T47D (cell line): ENCODE measurements around the gene SCP2.
"Not testable (repeated sequence)": the region's sequence is repeated elsewhere in the genome, so short reads cannot be mapped to it uniquely, and the experiment has no call there.

ENCODE experiments used
- DNase-seq, 2 experiments: peaks; one replicate each; pipeline versions ENCODE4 v3.0.0 to v3.0.0-alpha.2; 2011 to 2012; ENCODE audit warnings: low read depth in 1 of 2, low spot score in 1 of 2
- JUND ChIP-seq: IDR thresholded peaks from 2 replicates; pipeline ENCODE4 v1.6.1; 2012; ENCODE audit warnings: low read depth
- in situ Hi-C: cut with HindIII; loops from 2 replicates; pipeline ENCODE4 v1.10.0; 2016; ENCODE audit warnings: low sequenced_read_pairs, low pct_unique_long_range_greater_than_20kb

SCP2 gene

DNA sequence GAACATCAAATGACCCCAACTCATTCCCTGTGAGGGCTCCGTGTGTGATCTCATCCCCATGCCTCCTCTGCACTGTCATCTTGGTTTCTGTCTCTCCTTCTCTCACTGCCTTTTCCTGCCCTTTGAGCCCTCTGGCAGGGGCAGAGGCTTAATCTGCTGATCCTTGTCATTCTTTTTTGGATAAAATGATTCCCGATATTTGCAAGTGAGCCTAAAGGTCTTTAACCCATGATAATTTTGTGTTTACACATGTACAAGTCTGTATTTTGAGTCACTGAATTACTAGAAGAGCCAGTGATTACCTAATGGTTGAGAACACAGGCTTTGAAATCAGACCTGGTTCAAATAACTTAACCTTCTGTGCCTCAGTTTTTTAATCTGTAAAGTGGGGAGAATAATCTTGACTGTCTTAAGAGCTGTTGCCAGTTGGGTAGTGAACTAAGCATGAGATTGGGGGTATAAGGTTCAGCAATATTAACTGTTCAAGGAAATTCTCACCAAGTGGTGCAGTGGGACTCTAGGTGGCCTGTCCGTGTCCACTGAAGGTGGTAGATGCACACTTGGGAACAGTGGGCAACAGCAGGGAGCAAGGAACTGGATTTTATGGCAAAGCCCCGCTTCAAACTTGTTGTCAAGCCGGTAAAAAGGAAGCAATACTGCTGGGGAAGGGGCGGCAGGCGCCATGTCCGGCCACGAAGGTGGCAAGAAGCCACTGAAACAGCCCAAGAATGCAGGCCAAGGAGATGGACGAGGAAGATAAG is 7.2 kb upstream of the SCP2 start:
- no peak for TF ChIP-seq JUND
- in situ Hi-C loops: no loop called here
- no peak for DNase-seq

- TF ChIP-seq JUND: no peak
- in situ Hi-C loops: no loop called here
- no peak for DNase-seq
These were observed 6.2 kb upstream of the SCP2 start for GRCh38 chr1:52920791-52921291.

GRCh38 chr1:52925571-52926005 is 1.5 kb upstream of the SCP2 start:
- no peak for TF ChIP-seq JUND
- in situ Hi-C loops: no loop called here
- no peak for DNase-seq

DNA sequence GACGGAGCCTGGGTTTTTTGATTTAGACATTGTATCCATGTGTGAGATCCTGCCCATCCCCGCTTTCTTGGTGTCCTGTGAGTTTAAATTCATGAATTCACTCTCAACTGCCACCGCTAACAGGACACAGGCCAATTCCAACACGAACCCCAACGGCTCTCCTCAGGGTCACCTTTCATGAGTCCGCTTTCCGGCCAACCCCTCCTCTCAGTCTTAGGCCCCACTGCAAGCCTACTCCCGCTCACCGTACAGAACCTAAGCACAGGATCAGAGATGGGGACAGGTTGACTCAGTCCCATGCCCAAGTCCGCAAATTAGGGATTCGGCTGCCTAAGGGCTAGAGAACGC is 238 bp upstream of the SCP2 start:
- no peak for TF ChIP-seq JUND
- in situ Hi-C loops: no loop called here
- no peak for DNase-seq

DNA sequence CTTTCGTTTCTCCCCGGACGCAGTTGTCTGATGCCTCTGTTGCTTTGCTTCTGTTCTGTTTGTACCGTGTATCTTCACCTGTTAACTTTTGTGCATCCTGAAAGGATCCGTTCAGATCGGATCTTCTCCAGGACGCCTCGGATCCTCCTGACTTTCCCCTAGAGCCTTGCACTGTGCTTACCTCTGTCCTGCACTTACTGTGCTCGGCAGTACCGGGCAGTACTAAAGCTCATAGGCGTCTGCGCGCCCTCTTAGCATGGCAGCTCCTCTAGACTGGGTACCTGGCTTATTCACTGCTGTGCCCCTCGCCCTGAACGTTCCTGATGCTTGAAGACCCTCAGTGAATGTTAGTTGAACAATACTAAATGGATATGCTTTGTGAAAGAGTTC is 934 bp downstream of the SCP2 start:
- in situ Hi-C loops: no loop called here
- no peak for TF ChIP-seq JUND
- no peak for DNase-seq

GRCh38 chr1:52929019-52929418 is 1.9 kb downstream of the SCP2 start:
- no peak for TF ChIP-seq JUND
- in situ Hi-C loops: no loop called here
- DNase-seq: no peak

GRCh38 chr1:52937433-52938182 is 10.5 kb downstream of the SCP2 start:
- TF ChIP-seq JUND: no peak
- in situ Hi-C loops: no loop called here
- no peak for DNase-seq

DNA sequence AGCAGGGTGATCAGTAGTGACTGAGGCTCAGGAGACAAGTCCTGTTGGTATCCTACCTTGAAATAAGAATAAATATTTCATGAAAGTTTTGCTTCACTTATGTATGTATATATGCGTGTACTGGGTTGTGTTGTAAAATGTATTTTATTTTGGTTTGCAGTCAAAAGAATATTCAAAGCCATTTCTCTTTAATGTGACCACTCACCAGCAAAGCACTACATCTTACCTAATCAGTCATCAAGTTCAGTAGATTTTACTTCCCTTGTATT is 11.0 kb downstream of the SCP2 start:
- TF ChIP-seq JUND: no peak
- in situ Hi-C loops: no loop called here
- DNase-seq: no peak

GRCh38 chr1:52943876-52944416 is 16.9 kb downstream of the SCP2 start:
- in situ Hi-C loops: no loop called here
- TF ChIP-seq JUND: no peak
- no peak for DNase-seq

DNA sequence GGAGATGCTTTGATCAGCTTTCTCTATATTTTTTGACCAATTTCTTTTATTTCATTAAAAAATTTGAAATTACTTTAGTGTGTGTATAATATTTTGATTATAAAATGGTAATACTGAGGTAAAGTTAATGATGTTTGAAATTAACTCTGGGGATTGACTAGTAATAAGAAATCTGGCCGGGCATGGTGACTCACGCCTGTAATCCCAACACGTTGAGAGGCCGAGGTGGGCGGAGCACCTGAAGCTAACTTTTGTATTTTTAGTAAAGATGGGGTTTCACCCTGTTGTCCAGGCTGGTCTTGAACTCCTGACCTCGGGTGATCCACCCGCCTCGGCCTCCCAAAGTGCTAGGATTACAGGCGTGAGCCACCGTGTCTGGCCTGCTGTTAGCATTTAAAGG is 17.5 kb downstream of the SCP2 start:
- in situ Hi-C loops: no loop called here
- TF ChIP-seq JUND: no peak
- DNase-seq: no peak

DNA sequence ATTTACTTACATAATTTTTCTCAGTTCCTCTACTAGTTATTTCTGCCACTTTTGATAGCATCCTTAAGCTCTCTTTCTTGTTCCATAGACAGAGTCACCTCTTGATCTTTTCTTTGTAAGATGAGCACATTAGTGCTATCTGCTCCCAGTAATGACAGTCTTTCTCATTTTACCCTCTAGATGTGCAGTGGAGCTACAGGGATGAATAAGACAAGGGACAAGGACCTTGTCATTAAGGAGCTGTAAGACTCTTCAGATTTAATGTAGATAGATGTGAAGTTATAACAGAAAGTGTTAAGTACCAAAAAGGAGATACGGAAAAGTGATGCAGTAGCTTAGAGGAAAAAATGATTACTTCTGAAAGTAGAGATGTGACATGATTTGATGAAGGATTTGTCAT is 20.4 kb downstream of the SCP2 start:
- no peak for TF ChIP-seq JUND
- DNase-seq: no peak
- in situ Hi-C loops: no loop called here

GRCh38 chr1:52949602-52950001 is 22.5 kb downstream of the SCP2 start:
- DNase-seq: peak in 1 of 2 experiments; percentile 20
- in situ Hi-C loops: not testable (repeated sequence)

DNA sequence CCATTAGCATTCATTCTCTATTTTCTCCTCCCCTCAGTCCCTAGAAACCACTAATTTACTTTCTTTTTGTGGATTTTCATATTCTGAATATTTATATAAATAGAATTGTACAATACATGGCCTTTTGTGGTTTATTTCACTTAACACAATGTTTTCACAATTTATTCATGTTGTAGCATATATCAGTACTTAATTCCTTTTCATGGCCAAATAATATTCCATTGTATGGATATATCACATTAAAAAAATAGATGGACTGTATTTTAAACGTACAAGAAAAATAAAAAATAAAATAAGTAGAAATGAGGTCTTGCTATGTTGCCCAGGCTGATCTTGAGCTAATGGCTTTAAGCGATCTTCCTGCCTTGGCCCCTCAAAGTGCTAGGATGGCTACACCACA is 25.0 kb downstream of the SCP2 start:
- in situ Hi-C loops: no loop called here
- DNase-seq: no peak
- no peak for TF ChIP-seq JUND
